COLO668 (cell line): ENCODE results near the gene CDC42.

ENCODE experiments used
- DNase-seq: peaks from one replicate; lab custom pipeline; 2025; ENCODE audit not compliant: unreplicated experiment; lab: John Stamatoyannopoulos, UW

Gene CDC42

DNA sequence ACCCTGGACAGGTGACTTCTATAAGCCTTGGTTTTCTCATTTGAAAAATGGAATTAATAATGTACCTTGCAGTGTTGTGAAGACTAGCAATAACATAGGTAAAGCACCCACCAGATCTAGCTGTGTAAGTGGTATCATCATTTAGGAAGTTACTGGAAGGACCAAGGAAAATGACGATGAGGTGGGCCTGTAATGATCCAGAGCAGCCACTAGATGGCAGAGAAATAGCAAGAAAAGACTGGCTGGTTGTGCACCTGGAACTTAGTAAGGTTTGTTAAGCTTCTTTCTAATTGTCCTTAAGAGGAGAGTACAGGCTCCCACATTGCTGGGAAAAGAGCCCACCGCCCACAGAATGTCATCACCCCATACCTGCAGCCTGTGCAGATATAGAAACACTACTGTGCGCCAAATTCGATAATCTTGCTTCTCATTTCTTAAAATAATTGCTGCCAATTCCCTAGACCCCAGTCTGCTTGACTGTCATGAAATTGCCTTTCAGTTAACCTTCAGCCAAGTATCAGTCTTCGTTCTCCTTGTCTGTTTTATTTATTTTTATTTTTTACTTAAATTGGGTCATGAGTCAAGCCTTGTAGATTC, 53.2 kb downstream of the CDC42 start:
- DNase-seq: peak; percentile 48

GRCh38 chr1:22107126-22107525, 54.6 kb downstream of the CDC42 start:
- DNase-seq: no peak

DNA sequence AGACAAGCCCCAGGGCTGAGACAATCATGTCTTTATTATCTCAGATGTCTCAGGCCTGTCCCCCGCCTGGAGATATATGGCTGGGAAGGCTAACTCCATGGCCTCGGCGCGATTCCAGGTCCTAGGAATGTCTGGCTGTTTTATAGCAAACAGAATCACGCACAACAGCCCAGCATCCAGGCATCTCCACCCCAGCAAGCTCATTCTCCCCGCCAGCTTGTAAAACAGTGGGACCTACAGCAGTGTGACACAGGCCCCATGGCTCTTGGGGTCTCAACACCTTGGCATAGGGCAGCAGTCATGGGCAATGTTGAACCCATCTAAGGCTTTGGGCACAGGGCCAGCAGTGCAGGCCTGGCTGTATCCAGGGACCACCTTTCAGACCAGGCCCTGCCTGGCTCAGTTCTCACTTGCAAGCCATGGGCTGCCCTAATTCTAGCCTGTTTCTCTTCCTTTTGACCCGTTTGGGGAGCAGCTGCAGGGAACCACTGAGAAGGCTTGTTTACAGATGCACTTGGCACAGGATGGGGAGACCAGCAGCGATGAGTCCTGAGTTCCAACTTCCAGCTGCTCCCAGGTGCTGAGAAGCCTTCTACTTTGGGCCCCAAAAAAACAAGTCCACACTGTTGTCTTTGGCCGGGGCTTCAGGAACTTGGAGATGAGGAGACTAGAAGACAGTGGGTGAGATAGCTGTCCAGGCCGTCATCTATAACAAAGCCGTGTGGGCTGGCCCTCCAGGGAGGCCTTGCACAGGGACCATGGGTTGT, 56.0 kb downstream of the CDC42 start:
- DNase-seq: no peak

- DNase-seq: no peak
Measured at GRCh38 chr1:22110016-22110415, 57.5 kb downstream of the CDC42 start.

DNA sequence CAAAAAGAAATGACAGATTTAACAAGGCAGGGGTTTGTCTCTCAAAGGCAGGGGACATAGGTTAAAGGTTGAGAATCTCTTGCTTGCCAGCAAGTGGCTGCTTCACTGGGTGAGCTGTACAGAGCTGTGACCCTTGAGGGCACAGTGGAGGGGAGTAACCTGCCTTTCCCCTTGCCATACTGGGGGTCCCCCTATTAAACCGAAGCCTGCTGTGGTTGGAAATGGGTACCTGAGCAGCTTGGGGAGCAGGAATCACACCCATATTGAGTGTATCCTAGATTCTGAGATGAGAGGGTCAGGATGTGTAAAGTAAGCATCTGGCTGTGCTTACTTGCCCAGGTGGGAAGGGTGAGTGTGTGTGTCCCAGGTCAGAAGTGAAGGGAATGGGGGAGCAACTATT, 58.6 kb downstream of the CDC42 start:
- DNase-seq: no peak

GRCh38 chr1:22111620-22112019, 59.1 kb downstream of the CDC42 start:
- DNase-seq: no peak

DNA sequence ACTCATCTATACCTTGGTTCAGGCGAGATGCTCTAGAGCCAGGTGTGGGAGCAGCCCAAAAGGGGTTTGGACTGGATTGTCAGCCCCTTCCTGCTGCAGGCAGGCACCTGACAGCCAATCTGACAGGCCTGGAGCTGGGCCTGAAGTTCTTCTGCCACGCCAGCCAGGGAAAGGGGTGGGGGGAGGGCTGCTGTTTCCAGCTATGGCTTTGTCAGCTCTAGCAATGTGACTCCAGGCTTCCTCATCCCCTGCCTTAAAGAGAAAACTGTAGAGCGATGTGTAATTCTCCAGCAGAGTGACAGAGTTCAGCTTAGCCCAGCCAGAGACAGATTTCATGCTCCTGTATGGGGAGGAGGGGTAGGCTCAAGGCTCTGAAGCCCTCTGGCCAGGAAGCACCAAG, 60.0 kb downstream of the CDC42 start:
- DNase-seq: no peak

DNA sequence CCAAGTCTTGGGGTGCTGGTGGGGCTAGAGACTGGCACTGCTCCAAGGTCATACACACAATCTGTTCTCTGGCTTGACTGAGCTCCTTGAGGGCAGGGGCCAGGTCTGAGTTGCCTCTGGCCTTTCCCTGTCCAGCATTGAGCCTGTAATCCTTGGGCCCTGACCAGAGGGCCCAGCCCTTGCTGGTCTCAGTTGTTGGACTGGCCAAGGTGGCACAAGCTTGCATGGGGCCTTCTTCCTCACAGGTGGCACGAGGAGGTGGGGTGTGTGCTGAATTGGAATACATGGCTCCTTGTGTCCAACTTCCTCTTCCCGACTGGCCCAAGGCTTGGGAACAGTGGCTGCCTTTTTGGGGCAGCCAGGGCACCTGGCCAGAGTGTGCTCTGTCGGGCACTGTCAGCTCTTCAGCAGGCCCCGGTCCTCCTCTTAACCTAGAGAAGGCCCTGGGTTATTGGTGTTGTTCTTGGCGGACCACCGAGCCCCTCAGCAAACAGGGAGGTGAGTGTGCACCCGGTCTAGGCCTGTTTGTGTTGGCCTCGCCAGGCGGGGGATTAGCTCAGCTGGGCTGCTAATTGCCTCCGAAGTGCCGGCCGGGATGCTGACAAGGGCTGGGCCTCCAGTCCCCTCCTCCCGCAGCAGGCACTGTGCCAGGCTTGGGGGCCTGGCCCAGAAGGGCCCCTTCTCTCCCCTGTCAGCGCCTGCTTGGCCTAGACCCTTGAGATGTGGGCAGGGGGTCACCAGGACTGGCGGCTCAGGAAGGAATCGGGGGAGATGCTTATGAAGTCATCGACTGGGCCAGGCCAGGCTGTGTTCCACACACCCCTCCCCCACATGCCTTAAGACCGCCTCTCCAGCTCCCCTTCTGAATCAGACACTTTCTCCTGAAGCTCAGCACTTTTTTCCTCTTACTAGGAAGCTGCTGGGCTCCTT, 61.8 kb downstream of the CDC42 start:
- DNase-seq: no peak

- no peak for DNase-seq
Measured at GRCh38 chr1:22115286-22115685, 62.8 kb downstream of the CDC42 start.

DNA sequence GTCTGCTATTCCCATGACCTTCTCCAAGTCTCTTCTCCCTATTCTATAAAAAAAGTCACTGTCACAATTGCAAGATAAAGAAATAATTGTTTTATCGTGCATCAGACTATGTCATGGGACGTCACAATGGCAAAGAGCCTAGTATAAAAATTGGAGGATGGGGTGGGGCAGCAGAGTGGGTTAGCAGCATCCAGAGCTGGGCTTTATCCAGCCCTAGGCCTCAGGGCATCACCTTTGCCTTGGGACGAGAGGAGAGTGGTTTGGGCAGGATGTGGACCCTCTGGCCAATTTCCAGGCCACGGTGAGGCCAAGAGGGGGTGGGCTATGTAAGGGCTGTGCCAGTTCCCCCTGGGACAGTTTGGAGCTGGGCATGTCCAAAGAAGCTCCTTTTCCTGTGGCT, 64.7 kb downstream of the CDC42 start:
- no peak for DNase-seq

DNA sequence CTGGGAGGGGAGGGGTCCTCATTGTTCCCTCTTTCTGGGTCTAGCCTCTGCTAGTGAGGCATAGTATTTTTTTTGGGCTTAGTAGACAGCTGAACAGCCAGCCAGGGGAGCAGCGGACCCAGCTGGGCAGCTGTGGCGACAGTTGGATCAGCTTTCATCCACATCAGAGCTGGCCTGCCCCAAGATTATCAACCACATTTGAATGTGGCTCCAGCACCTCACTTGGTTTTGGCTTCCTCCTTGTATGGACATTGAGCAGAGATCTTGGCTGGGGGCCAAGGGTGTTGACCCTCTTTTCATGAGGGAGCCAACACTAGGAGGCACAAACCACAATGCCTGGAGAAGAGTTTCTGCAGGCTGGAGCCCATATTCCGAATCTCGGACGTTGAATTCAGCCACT, 65.3 kb downstream of the CDC42 start:
- DNase-seq: peak; percentile 29

- DNase-seq: no peak
Measured at GRCh38 chr1:22118291-22118992, 65.9 kb downstream of the CDC42 start.

- no peak for DNase-seq
Measured at GRCh38 chr1:22119626-22120468, 67.3 kb downstream of the CDC42 start.

DNA sequence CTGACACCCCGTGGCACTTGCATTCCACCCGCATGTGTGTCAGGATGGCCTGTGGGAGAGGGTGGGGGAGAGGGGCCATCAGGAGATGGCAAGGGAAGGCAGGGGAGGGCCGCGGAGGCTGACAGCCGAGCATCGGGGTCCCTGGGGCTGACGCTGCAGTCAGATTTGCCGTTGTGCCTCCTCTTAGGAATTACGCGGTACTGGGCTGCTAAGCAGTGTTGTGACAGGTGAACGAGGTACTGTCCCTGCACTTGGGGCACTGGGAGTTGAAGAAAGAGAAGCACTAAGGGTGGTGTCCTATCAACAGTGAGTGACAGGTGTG, 67.9 kb downstream of the CDC42 start:
- no peak for DNase-seq

GRCh38 chr1:22121421-22121911, 69.0 kb downstream of the CDC42 start:
- no peak for DNase-seq

GRCh38 chr1:22122273-22123070, 70.0 kb downstream of the CDC42 start:
- DNase-seq: no peak

- DNase-seq: no peak
Measured at GRCh38 chr1:22123071-22123390, 70.5 kb downstream of the CDC42 start.

DNA sequence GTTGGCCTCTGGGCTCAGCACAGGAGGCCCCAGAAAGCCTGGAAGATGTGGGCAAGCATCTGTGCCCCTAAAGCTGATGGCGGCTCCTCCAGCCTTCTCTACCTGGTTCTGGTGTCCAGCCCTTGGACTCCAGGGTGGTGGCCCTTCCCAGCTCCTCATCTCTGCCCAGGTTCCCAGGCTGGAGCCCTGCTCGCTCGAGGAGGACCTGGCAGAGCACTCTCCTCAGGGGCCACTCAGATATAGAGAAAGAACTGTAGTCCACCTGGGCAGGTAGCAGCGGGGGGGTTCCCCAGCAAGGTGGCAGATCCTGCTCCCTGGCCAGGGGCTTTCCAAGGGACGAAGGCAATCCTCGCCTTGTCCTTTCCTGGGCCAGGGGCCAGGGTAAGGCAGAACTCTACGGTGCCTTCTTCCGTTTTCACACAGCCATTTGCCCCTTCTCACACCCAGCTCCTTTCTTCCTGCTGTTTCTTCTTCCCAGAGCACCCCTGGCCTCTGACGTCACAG, 71.4 kb downstream of the CDC42 start:
- DNase-seq: no peak

DNA sequence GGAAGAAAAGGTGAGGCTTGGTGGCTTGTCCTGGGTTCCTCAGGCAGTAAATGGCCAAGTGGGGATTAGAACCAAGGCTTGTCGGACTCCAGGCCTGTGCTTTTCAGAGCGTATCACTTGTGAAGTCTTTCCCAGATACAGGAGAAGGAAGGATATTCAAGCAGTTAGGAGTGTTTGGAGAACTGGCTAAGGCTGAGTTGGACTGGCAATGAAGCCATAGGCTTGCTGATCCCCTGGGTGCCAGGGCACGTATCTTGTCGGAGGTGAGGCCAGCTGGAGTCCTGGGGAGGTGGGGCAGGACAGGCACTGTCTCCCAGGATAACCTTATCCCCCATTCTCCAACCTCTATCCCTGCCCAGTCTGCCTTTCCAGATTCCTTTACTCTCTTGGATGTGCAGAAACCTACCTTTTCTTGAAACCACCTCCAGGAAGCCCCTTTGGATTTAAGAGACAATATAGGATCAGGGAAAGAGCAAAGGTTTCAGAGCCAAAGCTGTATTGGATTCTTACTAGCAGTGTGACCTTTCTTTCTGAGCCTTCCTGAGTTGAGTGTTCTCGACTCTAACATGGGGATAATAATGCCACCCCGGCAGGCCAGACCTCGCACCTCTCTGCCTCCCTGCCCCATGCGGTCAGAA, 72.2 kb downstream of the CDC42 start:
- DNase-seq: no peak
